HG02798 (cell line): Measurements from ENCODE around the gene ZGPAT.

Experiments used
- ATAC-seq: cut with Tn5 transposase; IDR thresholded peaks from one replicate; pipeline ENCODE4 v1.9.1; 2021; ENCODE audit warnings: mild to moderate bottlenecking; ENCODE audit not compliant: unreplicated experiment, poor library complexity

ZGPAT gene

GRCh38 chr20:63732118-63733095 is 24.6 kb downstream of the ZGPAT start:
- no peak for ATAC-seq

- ATAC-seq: no peak
These were observed 25.3 kb downstream of the ZGPAT start for GRCh38 chr20:63733117-63733516.

- no peak for ATAC-seq
These were observed 25.8 kb downstream of the ZGPAT start for GRCh38 chr20:63733579-63734081.

- no peak for ATAC-seq
These were observed 26.5 kb downstream of the ZGPAT start for GRCh38 chr20:63734111-63734945.

GRCh38 chr20:63734946-63735858 is 27.4 kb downstream of the ZGPAT start:
- no peak for ATAC-seq

- ATAC-seq: no peak
These were observed 28.2 kb downstream of the ZGPAT start, which contains the start of gene LIME1 for GRCh38 chr20:63735859-63736718. TSS of gene LIME1 (plus strand) at chr20:63736664. CDS start at chr20:63737550, 886 bp downstream.

GRCh38 chr20:63736893-63737694 is 29.3 kb downstream of the ZGPAT start:
- no peak for ATAC-seq

GRCh38 chr20:63737695-63737944 is 29.8 kb downstream of the ZGPAT start:
- ATAC-seq: no peak

GRCh38 chr20:63737945-63738686 is 30.3 kb downstream of the ZGPAT start:
- no peak for ATAC-seq

GRCh38 chr20:63738687-63739129 is 30.9 kb downstream of the ZGPAT start:
- ATAC-seq: no peak

GRCh38 chr20:63739130-63740069 is 31.6 kb downstream of the ZGPAT start, which contains the start of gene SLC2A4RG:
TSS of gene SLC2A4RG (plus strand) at chr20:63739776. CDS start at chr20:63739913, 137 bp downstream.
- ATAC-seq: peak; percentile 65

GRCh38 chr20:63740070-63740626 is 32.3 kb downstream of the ZGPAT start:
- ATAC-seq: peak; percentile 16

- no peak for ATAC-seq
These were observed 33.0 kb downstream of the ZGPAT start for GRCh38 chr20:63740627-63741353.

GRCh38 chr20:63741354-63741675 is 33.5 kb downstream of the ZGPAT start:
- ATAC-seq: no peak

- ATAC-seq: no peak
These were observed 34.0 kb downstream of the ZGPAT start for GRCh38 chr20:63741676-63742380.
